ENCODE measurements around the gene ROGDI. TPM values are rescaled to one million over a fixed set of nuclear protein-coding genes. Genes with fewer than 3 reads are reported as not detected.

ROGDI gene
- total RNA-seq, 2 experiments from 2014 or later = 9.4 to 11.0 TPM

DNA sequence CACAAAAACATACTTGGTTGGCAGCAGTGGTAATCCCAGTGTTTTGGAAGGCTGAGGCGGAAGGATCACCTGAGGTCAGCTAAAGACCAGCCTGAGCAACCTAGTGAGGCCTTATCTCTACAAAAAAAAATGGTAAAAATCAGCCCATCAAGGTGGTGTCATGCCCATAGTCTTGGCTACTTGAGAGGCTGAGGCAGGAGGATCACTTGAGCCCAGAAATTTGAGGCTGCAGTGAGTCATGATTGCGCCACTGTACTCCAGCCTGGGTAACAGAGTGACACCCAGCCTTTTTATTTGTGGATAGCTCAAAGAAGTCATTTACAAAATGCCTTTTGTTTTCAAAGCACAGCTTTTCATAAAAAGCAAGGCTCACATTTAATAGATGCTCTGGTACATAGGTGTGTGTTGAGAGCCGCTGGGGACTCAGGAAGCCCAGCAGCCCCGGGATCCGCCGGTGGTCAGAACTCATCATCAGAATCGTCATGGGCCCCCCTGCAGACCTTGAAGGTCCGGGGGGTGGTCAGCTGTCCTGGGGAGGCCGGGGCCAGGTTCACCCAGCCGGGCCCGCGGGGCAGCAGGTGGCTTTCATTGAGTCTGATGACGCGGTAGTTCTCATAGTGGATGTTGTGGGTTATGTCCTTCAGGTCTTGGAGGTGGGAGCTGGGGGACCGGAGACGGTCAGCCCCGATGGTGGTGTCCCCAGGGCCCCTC, 24.9 kb downstream of the ROGDI start:
- Mint-ChIP-seq H3K27me3 (no peaks in the 10 kb centered on the region), H3K9me3 (no peaks in the 10 kb centered on the region), H3K36me3 (ENCODE audit: low read depth) (no peaks in the 10 kb centered on the region), H3K4me3 (no peak overlapping the region), H3K4me1 (ENCODE audit: low read depth) (no peaks in the 10 kb centered on the region), H3K27ac (no peak overlapping the region)
- Histone ChIP-seq H3K9me3 (ENCODE audit: control insufficient read depth in 1 of 2, insufficient read depth in 1 of 2, low read length in 2 of 2) (no peaks in the 10 kb centered on the region), H3K4me1 (ENCODE audit: insufficient read depth, low read length) (no peaks in the 10 kb centered on the region), H3K27ac (ENCODE audit: low read depth in 1 of 2, low read length in 2 of 2) (no peak overlapping the region), H3K4me3 (ENCODE audit: low read length) (no peak overlapping the region), H3K36me3 (ENCODE audit: insufficient read depth, low read length) (no peaks in the 10 kb centered on the region), H3K27me3 (ENCODE audit: control insufficient read depth in 1 of 2, insufficient read depth in 2 of 2, low read length in 2 of 2) (no peaks in the 10 kb centered on the region)
- TF ChIP-seq CTCF (IDR thresholded peaks at IDR 0.05) = no peak
- no peak for DNase-seq
- intact Hi-C loops (cut with DNase I, micrococcal nuclease) = no loop called here
- ChIA-PET CTCF (no interaction called here), POLR2A (no interaction called here)
- no peak for ATAC-seq (ENCODE audit: poor library complexity)

DNA sequence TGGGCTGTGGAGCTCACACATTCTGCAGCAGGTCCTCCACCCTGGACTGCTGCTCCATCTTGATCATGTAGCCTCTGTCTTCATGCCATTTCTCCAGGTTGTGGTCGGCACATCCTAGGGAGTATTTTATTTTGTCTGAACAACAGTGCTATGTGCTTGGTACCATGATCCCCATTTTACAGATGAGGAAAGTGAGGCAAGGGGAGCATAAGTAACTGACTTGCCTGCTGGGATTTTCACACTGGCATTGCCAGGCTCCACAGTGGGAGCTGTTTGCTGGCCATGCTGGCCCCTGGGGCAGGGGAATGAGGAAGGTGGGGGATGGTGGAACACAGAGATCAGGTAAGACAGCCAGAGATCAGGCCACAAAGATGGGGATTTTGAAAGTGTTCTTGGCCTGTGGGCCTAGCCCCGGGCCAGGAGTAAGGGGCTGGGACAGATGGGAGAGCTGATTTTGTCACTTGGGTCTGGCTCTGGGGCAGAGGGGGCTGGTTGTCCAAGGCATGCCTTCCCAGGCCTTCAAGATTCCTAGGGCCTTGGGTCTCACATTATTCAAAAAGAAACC, 26.2 kb downstream of the ROGDI start:
- Mint-ChIP-seq H3K9me3 (no peaks in the 10 kb centered on the region), H3K36me3 (ENCODE audit: low read depth) (no peaks in the 10 kb centered on the region), H3K4me3 (no peak overlapping the region), H3K27ac (no peak overlapping the region), H3K27me3 (no peaks in the 10 kb centered on the region), H3K4me1 (ENCODE audit: low read depth) (no peaks in the 10 kb centered on the region)
- H3K9me3 ChIP-seq (ENCODE audit: control insufficient read depth in 1 of 2, insufficient read depth in 1 of 2, low read length in 2 of 2) = no peaks in the 10 kb centered on the region
- H3K36me3 ChIP-seq (ENCODE audit: insufficient read depth, low read length) = no peaks in the 10 kb centered on the region
- ATAC-seq (ENCODE audit: poor library complexity) (no peak), DNase-seq (no peak)
- no peaks in the 10 kb centered on the region for H3K4me1 ChIP-seq (ENCODE audit: insufficient read depth, low read length)
- H3K27me3 ChIP-seq (ENCODE audit: control insufficient read depth in 1 of 2, insufficient read depth in 2 of 2, low read length in 2 of 2) = no peaks in the 10 kb centered on the region
- H3K4me3 ChIP-seq (ENCODE audit: low read length) = no peak overlapping the region
- intact Hi-C loops (cut with DNase I, micrococcal nuclease) = no loop called here
- ChIA-PET CTCF (no interaction called here), POLR2A (interaction anchor here (0.6 kb wide), 1 partner anchor 1624 kb away, joined by 3 read pairs; no protein-coding TSS in a partner anchor)
- H3K27ac ChIP-seq (ENCODE audit: low read depth in 1 of 2, low read length in 2 of 2) = no peak overlapping the region
- no peak for TF ChIP-seq CTCF (IDR thresholded peaks at IDR 0.05)

DNA sequence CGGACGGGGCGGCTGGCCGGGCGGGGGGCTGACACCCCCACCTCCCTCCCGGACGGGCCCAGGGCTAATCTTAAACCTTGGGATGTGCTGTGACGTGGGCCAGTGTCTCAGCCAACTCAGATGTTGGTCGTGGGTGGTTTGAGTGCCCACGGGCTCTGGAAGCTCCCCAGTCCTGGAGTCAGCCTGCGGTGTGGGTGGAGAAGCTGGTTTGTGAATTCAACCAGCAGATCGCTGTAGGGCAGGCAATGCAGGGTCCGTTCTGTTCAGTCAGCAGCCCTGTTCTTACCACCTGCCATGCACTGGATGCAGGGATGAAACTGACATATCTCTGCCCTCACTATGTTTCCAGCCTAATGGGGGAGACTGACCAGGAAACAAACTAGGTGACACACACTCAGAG, 27.4 kb downstream of the ROGDI start:
- Mint-ChIP-seq H3K27me3 (no peaks in the 10 kb centered on the region), H3K4me3 (no peak overlapping the region), H3K4me1 (ENCODE audit: low read depth) (no peaks in the 10 kb centered on the region), H3K9me3 (no peaks in the 10 kb centered on the region), H3K36me3 (ENCODE audit: low read depth) (no peaks in the 10 kb centered on the region), H3K27ac (no peak overlapping the region)
- POLR2A ChIA-PET = no interaction called here
- Histone ChIP-seq H3K9me3 (ENCODE audit: control insufficient read depth in 1 of 2, insufficient read depth in 1 of 2, low read length in 2 of 2) (no peaks in the 10 kb centered on the region), H3K27ac (ENCODE audit: low read depth in 1 of 2, low read length in 2 of 2) (no peak overlapping the region), H3K4me1 (ENCODE audit: insufficient read depth, low read length) (no peaks in the 10 kb centered on the region), H3K27me3 (ENCODE audit: control insufficient read depth in 1 of 2, insufficient read depth in 2 of 2, low read length in 2 of 2) (no peaks in the 10 kb centered on the region), H3K36me3 (ENCODE audit: insufficient read depth, low read length) (no peaks in the 10 kb centered on the region), H3K4me3 (ENCODE audit: low read length) (no peak overlapping the region)
- intact Hi-C loops (cut with DNase I, micrococcal nuclease) = no loop called here
- TF ChIP-seq CTCF (IDR thresholded peaks at IDR 0.05) = no peak
- CTCF ChIA-PET = no interaction called here
- DNase-seq (no peak), ATAC-seq (ENCODE audit: poor library complexity) (no peak)
